SIG-M5 treated with dmso at 0.1 percent for 504 hours (cell line): ENCODE measurements around the gene PRKCE.

ENCODE experiments used
- DNase-seq: peaks from one replicate; lab custom pipeline; 2025; ENCODE audit not compliant: unreplicated experiment; lab: John Stamatoyannopoulos, UW

The PRKCE gene

DNA sequence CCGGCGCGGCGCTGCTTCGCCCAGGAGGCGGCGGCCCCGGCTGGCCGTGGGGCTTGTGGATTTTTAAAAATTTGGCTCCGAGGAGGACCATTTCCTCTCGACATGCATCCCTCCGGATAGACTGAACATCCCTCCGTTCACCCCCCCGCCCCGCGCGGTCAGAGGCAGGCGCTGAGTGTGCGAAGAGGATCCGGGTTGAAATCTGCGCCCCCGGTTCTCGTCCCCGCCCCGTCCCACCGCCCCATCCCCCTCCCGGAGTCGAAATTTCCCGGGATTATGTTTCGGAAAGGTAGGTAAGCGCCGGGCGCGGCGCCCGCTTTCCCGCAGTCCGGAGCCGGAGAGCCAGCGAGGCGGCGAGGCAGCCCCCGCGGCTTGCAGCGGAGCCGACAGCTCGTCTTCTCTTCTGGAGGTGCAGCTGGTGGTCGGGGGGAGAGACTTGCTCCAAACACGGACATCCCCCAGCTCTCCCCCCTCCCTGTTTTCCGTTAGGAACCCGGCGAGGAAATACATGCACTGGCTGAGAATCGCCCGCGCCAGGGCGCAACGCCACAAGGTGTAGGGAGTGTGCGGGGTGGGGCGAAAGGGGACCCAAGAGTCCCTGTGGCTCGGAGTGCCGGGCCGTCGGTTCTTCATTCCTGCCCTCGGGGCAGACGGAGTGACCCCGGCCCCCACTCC lies at the start of gene PRKCE:
Gene PRKCE (plus strand): TSS at position 261 of the 675 bp plus-strand sequence.
- DNase-seq, result peak; percentile 35

- DNase-seq, result no peak
Observed at GRCh38 chr2:45602624-45603023, 48.9 kb upstream of the PRKCE start.

- DNase-seq, result no peak
Observed at GRCh38 chr2:45605116-45605515, 46.4 kb upstream of the PRKCE start.

DNA sequence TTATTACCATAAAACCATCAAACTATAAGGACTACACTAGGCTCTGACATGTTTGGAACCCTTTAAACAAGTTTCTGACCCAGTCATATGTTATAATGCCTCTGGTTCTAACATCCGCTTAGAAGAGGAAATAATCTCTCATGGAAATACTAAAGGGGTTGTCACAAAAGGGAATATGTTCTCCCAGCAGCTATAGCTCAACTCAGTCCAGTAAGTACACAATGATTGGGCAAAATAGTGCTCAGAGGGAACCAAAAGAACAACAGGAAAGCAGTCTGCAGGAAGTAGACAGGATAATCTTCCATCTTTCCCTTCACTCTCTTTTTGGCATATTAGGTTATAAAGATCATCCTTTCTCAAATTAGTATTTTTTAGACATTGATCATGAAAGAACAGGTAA lies 44.7 kb upstream of the PRKCE start:
- DNase-seq, result no peak

DNA sequence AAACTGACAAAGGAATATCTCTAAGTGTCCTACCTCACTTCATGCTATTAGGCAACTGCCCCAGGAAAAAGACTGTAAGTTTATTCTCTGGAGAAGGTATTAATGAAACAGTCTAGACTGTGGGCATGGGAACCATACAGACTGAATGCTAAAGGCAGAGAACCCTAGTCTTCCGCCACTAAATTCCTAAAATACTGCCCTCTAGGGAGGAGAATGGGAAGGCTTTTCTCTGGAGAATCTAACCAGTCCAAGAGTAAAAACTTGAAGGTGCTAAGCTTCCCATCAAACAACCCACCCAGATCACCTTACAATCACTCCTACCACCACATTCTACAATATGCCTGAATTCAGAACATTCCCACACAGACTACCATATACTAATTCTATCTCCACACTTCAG lies 43.8 kb upstream of the PRKCE start:
- DNase-seq, result peak; percentile 33

GRCh38 chr2:45610281-45611019 lies 41.0 kb upstream of the PRKCE start:
- peak; percentile 84 for DNase-seq

- peak; percentile 96 for DNase-seq
Observed at GRCh38 chr2:45611020-45611859, 40.2 kb upstream of the PRKCE start, which contains the start of gene SRBD1. Gene SRBD1 (minus strand): TSS chr2:45611267. CDS start chr2:45605441, 5,826 bp downstream.

GRCh38 chr2:45612285-45612684 lies 39.2 kb upstream of the PRKCE start:
- DNase-seq, result no peak

DNA sequence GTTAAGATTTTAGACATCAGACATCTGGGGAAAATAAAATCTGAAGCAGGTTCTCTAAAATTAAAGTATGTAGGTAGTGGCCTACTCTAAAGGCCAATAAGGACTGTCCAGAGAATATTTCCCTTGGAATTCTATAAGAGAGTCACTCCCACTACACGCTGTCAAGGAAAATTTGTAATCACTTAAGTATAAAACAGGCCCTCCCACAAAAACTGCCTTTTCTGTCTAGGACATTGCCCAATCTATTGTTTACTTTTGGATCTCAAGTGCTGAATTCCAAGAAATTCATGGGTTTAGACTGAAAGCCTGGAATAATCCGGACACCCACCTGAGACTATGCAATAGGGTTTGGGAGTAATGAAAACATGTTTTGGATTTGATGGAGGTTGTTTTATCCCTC lies 38.7 kb upstream of the PRKCE start:
- no peak for DNase-seq

GRCh38 chr2:45614330-45614729 lies 37.1 kb upstream of the PRKCE start:
- DNase-seq, result no peak

DNA sequence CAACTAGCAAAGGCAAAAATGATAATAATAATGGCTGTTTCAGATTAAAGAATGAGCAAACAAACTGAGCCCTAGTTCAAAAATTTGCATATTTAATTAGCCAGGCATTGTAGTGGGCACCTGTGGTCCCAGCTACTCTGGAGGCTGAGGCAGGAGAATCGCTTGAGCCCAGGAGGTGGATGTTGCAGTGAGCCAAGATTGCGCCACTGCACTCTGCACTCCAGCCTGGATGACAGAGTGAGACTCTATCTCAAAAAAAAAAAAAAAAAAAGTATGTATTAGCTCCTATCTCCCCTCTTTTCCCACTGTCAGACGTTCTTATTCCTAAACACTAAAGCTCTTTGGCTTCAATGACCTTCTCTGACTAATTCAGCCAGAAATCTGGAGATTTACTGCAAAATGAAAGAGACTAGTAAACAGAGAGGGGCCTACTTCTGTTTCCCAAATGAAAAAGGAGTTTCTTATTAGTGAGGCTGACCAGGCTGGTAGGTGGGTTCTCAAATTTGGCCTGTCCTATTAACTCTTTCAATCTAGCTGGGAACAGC lies 36.5 kb upstream of the PRKCE start:
- no peak for DNase-seq

DNA sequence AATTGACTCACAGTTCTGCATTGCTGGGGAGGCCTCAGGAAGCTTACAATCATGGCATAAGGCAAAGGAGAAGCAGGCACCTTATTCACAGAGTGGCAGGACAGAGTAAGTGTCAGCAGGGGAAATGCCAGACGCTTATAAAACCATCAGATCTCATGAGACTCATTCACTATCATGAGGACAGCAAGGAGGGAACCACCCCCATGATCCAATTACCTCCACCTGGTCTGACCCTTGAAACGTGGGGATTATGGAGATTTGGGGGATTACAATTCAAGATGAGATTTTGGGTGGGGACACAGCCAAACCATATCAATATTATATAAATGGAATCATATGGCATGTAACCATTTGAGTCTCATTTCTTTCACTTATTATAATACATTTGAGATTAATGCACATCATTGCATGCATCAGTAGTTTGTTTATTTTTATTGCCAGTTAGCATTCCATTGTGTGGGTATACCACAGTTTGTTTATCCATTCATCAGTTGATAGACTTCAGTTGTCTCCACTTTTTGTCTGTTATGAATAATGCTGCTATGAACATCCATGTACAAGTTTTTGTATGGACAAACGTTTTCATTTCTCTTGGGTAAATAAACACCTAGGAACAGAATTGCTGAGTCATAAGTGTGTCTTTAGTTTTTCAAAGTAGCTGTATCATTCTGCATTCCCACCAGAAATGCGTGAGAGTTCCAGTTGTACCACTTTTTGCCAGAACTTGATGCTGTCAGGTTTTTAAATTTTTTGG lies 34.6 kb upstream of the PRKCE start:
- DNase-seq, result no peak

DNA sequence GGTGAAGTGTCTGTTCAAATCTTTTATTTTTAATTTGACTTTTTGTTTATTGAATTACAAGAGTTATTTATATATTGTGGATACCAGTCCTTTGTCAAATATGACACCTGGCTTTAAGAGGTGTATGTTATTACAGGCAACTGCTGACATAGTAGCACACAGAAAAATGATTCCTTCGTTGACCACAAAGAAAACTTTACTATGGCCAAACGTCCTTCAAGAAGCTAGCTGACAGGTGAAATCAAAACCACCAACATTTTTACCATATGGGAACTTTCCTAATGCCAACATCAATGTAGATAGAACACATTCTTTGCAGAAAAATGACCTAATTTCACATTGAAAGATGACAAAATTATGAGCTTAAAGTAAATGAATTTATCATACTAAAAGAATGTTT lies 34.0 kb upstream of the PRKCE start:
- DNase-seq, result no peak

- no peak for DNase-seq
Observed at GRCh38 chr2:45622336-45623075, 29.0 kb upstream of the PRKCE start.

- DNase-seq, result no peak
Observed at GRCh38 chr2:45623098-45623497, 28.4 kb upstream of the PRKCE start.

DNA sequence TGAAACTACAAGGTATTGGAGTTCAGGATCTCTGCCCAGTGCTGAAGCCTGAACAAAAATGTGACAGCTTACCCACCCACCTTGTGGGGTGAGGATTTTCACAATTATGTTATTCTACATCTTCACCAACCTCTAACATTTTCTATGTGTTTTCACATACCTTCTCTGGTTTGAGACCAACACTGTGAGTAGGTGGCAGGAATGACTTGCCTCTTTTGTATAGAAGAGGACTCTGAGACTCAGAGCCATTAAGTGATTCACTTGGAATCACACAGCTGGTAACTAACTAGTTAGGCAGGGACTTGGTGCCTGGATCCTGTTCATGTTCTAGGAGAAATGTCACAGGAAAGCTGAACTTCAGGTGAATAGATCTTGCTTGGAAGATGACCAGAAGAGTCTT lies 25.7 kb upstream of the PRKCE start:
- no peak for DNase-seq

- DNase-seq, result peak; percentile 33
Observed at GRCh38 chr2:45626387-45627221, 24.9 kb upstream of the PRKCE start.

DNA sequence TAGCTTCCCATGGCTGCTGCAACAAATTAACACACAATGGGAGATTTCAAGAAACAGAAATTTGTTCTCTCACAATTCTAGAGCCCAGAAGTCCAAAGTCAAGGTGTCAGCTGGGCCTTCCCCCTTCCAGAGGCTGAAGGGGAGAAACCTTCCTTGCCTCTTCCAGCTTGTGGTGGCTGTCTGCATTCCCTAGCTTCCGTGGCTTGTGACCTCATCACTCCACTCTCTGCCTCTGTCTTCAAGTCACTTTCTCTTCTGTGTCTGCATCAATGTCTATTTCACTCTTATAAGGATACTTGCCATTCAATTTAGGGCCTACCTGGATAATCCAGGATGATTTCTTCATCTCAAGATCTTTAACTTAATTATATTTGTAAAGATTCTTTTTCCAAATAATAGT lies 23.6 kb upstream of the PRKCE start:
- DNase-seq, result no peak

DNA sequence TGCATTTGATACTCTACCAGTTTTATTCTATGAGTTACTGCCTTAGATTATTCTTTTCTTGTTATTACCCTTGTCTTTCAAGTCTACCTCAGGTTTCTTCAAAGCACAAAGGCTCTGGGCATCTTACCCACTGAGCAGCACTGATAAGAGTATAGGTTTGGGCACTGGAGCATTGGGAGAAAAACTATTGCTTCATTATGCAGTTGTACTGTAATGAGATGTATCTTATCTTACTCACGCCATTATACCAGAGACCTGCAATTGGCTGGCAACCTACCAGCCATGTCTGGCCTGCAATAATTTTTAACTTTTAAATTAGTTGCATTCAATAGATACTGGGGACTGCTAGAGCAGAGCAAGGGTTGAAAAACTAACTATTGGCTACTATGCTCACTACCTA lies 21.5 kb upstream of the PRKCE start:
- no peak for DNase-seq
